IMR-90 (cell line): ENCODE results near the gene ARHGAP24. TPM values are rescaled to one million over a fixed set of nuclear protein-coding genes. Genes with fewer than 3 reads are reported as not detected.
A peak's percentile ranks its signal among the peaks of the same experiment; 100 is the strongest.

Experiments used
- ATAC-seq: fragments of 200-7000 bp; cut with Tn5 transposase; 2 replicates; pipeline ENCODE4 v1.9.1; 2020; ENCODE audit warnings: low read depth, mild to moderate bottlenecking, moderate library complexity
- BruUV-seq: library from RNA; stranded (reverse); fragments of 400-500 nt; replicated peaks from 2 replicates; lab custom pipeline; 2021; lab: Mats Ljungman, UMichigan
- CTCF ChIA-PET: fragments of 300-600 bp; formaldehyde crosslinking; extraction: SDS; loops from one replicate; lab custom pipeline; 2021; ENCODE audit warnings: antibody characterized with exemption; lab: Yijun Ruan, JAX
- POLR2A ChIA-PET: fragments of 300-600 bp; sonication (Branson Sonifier 250); formaldehyde crosslinking; loops from one replicate; lab custom pipeline; 2022; ENCODE audit warnings: antibody characterized with exemption; ENCODE audit not compliant: unreplicated experiment; lab: Charles Lee
- DNase-seq: peaks from one replicate; pipeline ENCODE4 v3.0.0; 2013
- H2AFZ ChIP-seq: replicated peaks from 2 replicates; pipeline ENCODE3; 2013; ENCODE audit warnings: low read length, mild to moderate bottlenecking; ENCODE audit not compliant: poor library complexity
- H2AK5ac ChIP-seq: 2 replicates; pipeline ENCODE4 v1.6.1; 2013; ENCODE audit warnings: low read depth, low read length, inconsistent platforms
- H2AK9ac ChIP-seq: replicated peaks from 2 replicates; pipeline ENCODE3; 2013; ENCODE audit warnings: mild to moderate bottlenecking, low read depth, low read length, moderate library complexity; ENCODE audit not compliant: poor library complexity
- H2BK120ac ChIP-seq: 2 replicates; pipeline ENCODE4 v1.6.1; 2013; ENCODE audit warnings: low read depth, low read length, inconsistent platforms
- H2BK15ac ChIP-seq: 3 replicates; pipeline ENCODE4 v1.6.1; 2013; ENCODE audit warnings: low read depth, low read length, inconsistent platforms
- H2BK20ac ChIP-seq: 2 replicates; pipeline ENCODE4 v1.6.1; 2013; ENCODE audit warnings: low read depth, mild to moderate bottlenecking, inconsistent platforms, low read length, moderate library complexity
- H2BK5ac ChIP-seq: 2 replicates; pipeline ENCODE4 v1.6.1; 2013; ENCODE audit warnings: mild to moderate bottlenecking, low read depth, low read length, inconsistent platforms; ENCODE audit not compliant: poor library complexity, severe bottlenecking
- H3K14ac ChIP-seq: replicated peaks from 2 replicates; pipeline ENCODE4 v1.6.1; 2013; ENCODE audit warnings: low read depth, low read length, inconsistent platforms
- H3K18ac ChIP-seq: 2 replicates; pipeline ENCODE4 v1.6.1; 2013; ENCODE audit warnings: low read depth, low read length, control low read depth
- H3K23ac ChIP-seq: 2 replicates; pipeline ENCODE4 v1.6.1; 2013; ENCODE audit warnings: low read depth, low read length, inconsistent platforms
- H3K27ac ChIP-seq: 2 replicates; pipeline ENCODE4 v1.5.1; 2013; ENCODE audit warnings: mild to moderate bottlenecking, control low read depth, low read length; ENCODE audit not compliant: insufficient read depth
- H3K27me3 ChIP-seq: 2 replicates; pipeline ENCODE4 v1.6.1; 2013; ENCODE audit warnings: low read length; ENCODE audit not compliant: control insufficient read depth, insufficient read depth
- H3K36me3 ChIP-seq: 2 replicates; pipeline ENCODE4 v1.6.1; 2013; ENCODE audit warnings: low read length, mixed read lengths; ENCODE audit not compliant: control insufficient read depth, insufficient read depth
- H3K4ac ChIP-seq: 2 replicates; pipeline ENCODE4 v1.6.1; 2013; ENCODE audit warnings: low read depth, low read length, inconsistent platforms
- H3K4me1 ChIP-seq: 2 replicates; pipeline ENCODE4 v1.6.1; 2013; ENCODE audit warnings: low read length, mixed read lengths; ENCODE audit not compliant: control insufficient read depth, insufficient read depth
- H3K4me2 ChIP-seq: 2 replicates; pipeline ENCODE4 v1.6.1; 2013; ENCODE audit warnings: low read depth, mild to moderate bottlenecking, control low read depth, low read length, moderate library complexity
- H3K4me3 ChIP-seq: 2 replicates; pipeline ENCODE4 v1.5.1; 2013; ENCODE audit warnings: low read depth, mild to moderate bottlenecking, control low read depth, low read length, moderate library complexity; ENCODE audit not compliant: insufficient read depth
- H3K56ac ChIP-seq: 2 replicates; pipeline ENCODE4 v1.6.1; 2013; ENCODE audit warnings: low read length, inconsistent platforms; ENCODE audit not compliant: insufficient read depth; ENCODE audit errors: extremely low read depth
- H3K79me1 ChIP-seq, 2 experiments: 2 replicates each; pipeline ENCODE4 v1.6.1; 2013; ENCODE audit warnings: low read length in 2 of 2, inconsistent platforms in 1 of 2, low read depth in 1 of 2
- H3K9ac ChIP-seq: 2 replicates; pipeline ENCODE4 v1.6.1; 2013; ENCODE audit warnings: low read depth, low read length, control low read depth
- H3K9me1 ChIP-seq: 2 replicates; pipeline ENCODE4 v1.6.1; 2013; ENCODE audit warnings: low read length, inconsistent platforms; ENCODE audit not compliant: insufficient read depth
- H3K9me3 ChIP-seq: 2 replicates; pipeline ENCODE4 v1.6.1; 2013; ENCODE audit warnings: low read length; ENCODE audit not compliant: control insufficient read depth, insufficient read depth
- H4K20me1 ChIP-seq: 2 replicates; pipeline ENCODE4 v1.6.1; 2013; ENCODE audit warnings: low read length, inconsistent platforms; ENCODE audit not compliant: insufficient read depth
- H4K5ac ChIP-seq: 2 replicates; pipeline ENCODE4 v1.6.1; 2013; ENCODE audit warnings: mild to moderate bottlenecking, low read depth, low read length, control low read depth
- H4K8ac ChIP-seq, 2 experiments: 2 replicates each; pipeline ENCODE4 v1.6.1; 2013; ENCODE audit warnings: low read depth in 2 of 2, low read length in 2 of 2, control low read depth in 1 of 2, inconsistent platforms in 1 of 2
- H4K91ac ChIP-seq: 2 replicates; pipeline ENCODE4 v1.6.1; 2013; ENCODE audit warnings: low read depth, low read length, inconsistent platforms; ENCODE audit not compliant: insufficient read depth
- BHLHE40 ChIP-seq: fragments of 150-350 bp; IDR thresholded peaks from 2 replicates; pipeline ENCODE4 v1.6.1; 2016; ENCODE audit warnings: mild to moderate bottlenecking, low read depth, low read length
- CEBPB ChIP-seq: IDR thresholded peaks from 2 replicates; pipeline ENCODE4 v1.6.1; 2012; ENCODE audit warnings: low read depth, low read length, improper control_type of control experiment
- ELK1 ChIP-seq: fragments of 150-350 bp; IDR thresholded peaks from 2 replicates; pipeline ENCODE4 v1.6.1; 2016; ENCODE audit warnings: low read depth, mild to moderate bottlenecking, low read length, moderate library complexity, borderline replicate concordance
- MAFK ChIP-seq: IDR thresholded peaks from 2 replicates; pipeline ENCODE4 v1.6.1; 2012; ENCODE audit warnings: low read depth, low read length, improper control_type of control experiment
- MAZ ChIP-seq: IDR thresholded peaks from 2 replicates; pipeline ENCODE4 v1.6.1; 2012; ENCODE audit warnings: low read depth, mild to moderate bottlenecking, low read length, improper control_type of control experiment, moderate library complexity, borderline replicate concordance
- MXI1 ChIP-seq: IDR thresholded peaks from 2 replicates; pipeline ENCODE4 v1.6.1; 2012; ENCODE audit warnings: low read depth, mild to moderate bottlenecking, low read length, moderate library complexity, borderline replicate concordance
- NFE2L2 ChIP-seq: fragments of 150-350 bp; IDR thresholded peaks from 2 replicates; pipeline ENCODE4 v1.6.1; 2016; ENCODE audit warnings: low read depth, mild to moderate bottlenecking, low read length
- POLR2A ChIP-seq: IDR thresholded peaks from 2 replicates; pipeline ENCODE4 v1.6.1; 2012; ENCODE audit warnings: mild to moderate bottlenecking, low read depth, low read length
- RAD21 ChIP-seq: IDR thresholded peaks from 2 replicates; pipeline ENCODE4 v1.6.1; 2012; ENCODE audit warnings: low read length, improper control_type of control experiment
- RFX5 ChIP-seq: IDR thresholded peaks from 2 replicates; pipeline ENCODE4 v1.8.0; 2012; ENCODE audit warnings: low read depth, mild to moderate bottlenecking, low read length, moderate library complexity
- SMC3 ChIP-seq: fragments of 150-350 bp; IDR thresholded peaks from 2 replicates; pipeline ENCODE4 v1.6.1; 2016; ENCODE audit warnings: low read depth, mild to moderate bottlenecking, antibody characterized with exemption, low read length, moderate library complexity
- USF2 ChIP-seq: fragments of 150-350 bp; IDR thresholded peaks from 2 replicates; pipeline ENCODE4 v1.6.1; 2017; ENCODE audit warnings: mild to moderate bottlenecking, antibody characterized with exemption, low read length, low read depth
- WGBS, 2 experiments: methylation state at CpG; one replicate each; pipeline versions ENCODE4 v1.1.5 to v1.1.7; 2013; ENCODE audit warnings: missing lambda C conversion rate in 2 of 2; ENCODE audit not compliant: insufficient read length in 1 of 2; ENCODE audit errors: extremely low coverage in 2 of 2; 5-methylcytosine and 5-hydroxymethylcytosine counted together
- dilution Hi-C: fragments of 300-500 bp; cut with HindIII; formaldehyde crosslinking; loops from one replicate; pipeline ENCODE4 v1.14.3; 2018; ENCODE audit warnings: low sequenced_read_pairs; ENCODE audit not compliant: unreplicated experiment
- in situ Hi-C: fragments of 300-500 bp; cut with MboI; formaldehyde crosslinking; loops from 3 replicates; pipeline ENCODE4 v1.14.3; 2019; ENCODE audit warnings: low sequenced_read_pairs, inconsistent platforms, mixed read lengths
- intact Hi-C: fragments of 100-400 bp; cut with micrococcal nuclease; formaldehyde crosslinking; loops from 2 replicates; pipeline ENCODE4 v1.10.0; 2022
- polyA plus RNA-seq, 3 experiments: library from polyadenylated mRNA; depleted of rRNA; stranded (reverse); fragments of >200 nt; gene quantifications; 2 replicates each; pipeline ENCODE4 v1.2.3, GENCODE V29; 2012; ENCODE audit warnings: low replicate concordance in 1 of 3
- total RNA-seq: library from RNA; depleted of rRNA; stranded (reverse); fragments of >200 nt; gene quantifications from 2 replicates; pipeline ENCODE4 v1.2.3, GENCODE V29; 2012

ARHGAP24 gene
- total and polyA plus RNA-seq, 2 of the 4 experiments (the other 2 are of a cell fraction): 11.9 to 24.0 TPM

- no peak for TF ChIP-seq POLR2A
- no peak for TF ChIP-seq BHLHE40
- TF ChIP-seq CEBPB: peak; percentile 94
These were observed at the start of gene ARHGAP24 (continued) for GRCh38 chr4:85474818-85475630.

GRCh38 chr4:85426366-85426765 lies 48.6 kb upstream of the ARHGAP24 start:
- H2BK120ac ChIP-seq: no peak overlapping the region
- CTCF ChIA-PET: no interaction called here
- intact Hi-C loops: no loop called here
- TF ChIP-seq POLR2A: no peak
- no peak for TF ChIP-seq MAZ
- no peak for TF ChIP-seq NFE2L2
- TF ChIP-seq RAD21: no peak
- no peak for TF ChIP-seq ELK1
- TF ChIP-seq RFX5: no peak
- TF ChIP-seq BHLHE40: no peak
- no peak for TF ChIP-seq MAFK
- TF ChIP-seq USF2: no peak
- no peak for TF ChIP-seq MXI1
- TF ChIP-seq SMC3: no peak
- TF ChIP-seq CEBPB: no peak

More at GRCh38 chr4:85426366-85426765, 48.6 kb upstream of the ARHGAP24 start:
- Histone ChIP-seq H2BK20ac (no peak overlapping the region), H4K20me1 (no peaks in the 10 kb centered on the region), H3K27ac (no peak overlapping the region), H2AK9ac (no peak overlapping the region), H4K5ac (no peak overlapping the region), H2BK5ac (no peak overlapping the region), H3K56ac (no peak overlapping the region), H3K27me3 (no peaks in the 10 kb centered on the region), H3K4me1 (no peaks in the 10 kb centered on the region), H3K9ac (no peak overlapping the region), H4K8ac (no peak overlapping the region), H2AFZ (no peak overlapping the region), H3K4ac (no peak overlapping the region), H3K9me1 (no peaks in the 10 kb centered on the region), H3K36me3 (no peaks in the 10 kb centered on the region), H2AK5ac (no peak overlapping the region), H3K23ac (no peak overlapping the region), H3K79me1 (no peaks in the 10 kb centered on the region), H3K9me3 (no peaks in the 10 kb centered on the region), H3K4me3 (no peak overlapping the region), H2BK15ac (no peak overlapping the region), H3K4me2 (no peak overlapping the region), H4K91ac (no peak overlapping the region), H3K18ac (no peak overlapping the region), H3K14ac (no peak overlapping the region)
- no CpG with 5 or more reads among the region's 3 CpGs for WGBS, 2 experiments
- dilution Hi-C loops: no loop called here
- POLR2A ChIA-PET: no interaction called here
- DNase-seq (no peak), ATAC-seq (no peak)
- no TSS peak for BruUV-seq
- in situ Hi-C loops: no loop called here
